Upper lobe of left lung (tissue), 4 donors: ENCODE results near the gene NR2F6.
A peak's percentile ranks its signal among the peaks of the same experiment; 100 is the strongest.

Experiments
- POLR2A ChIP-seq, 4 donors: fragments of 450-650 bp; IDR thresholded peaks; one replicate each; pipeline ENCODE4 v1.5.1; 2016 to 2017; ENCODE audit warnings: antibody characterized with exemption in 4 of 4, mild to moderate bottlenecking in 2 of 4
- POLR2AphosphoS5 ChIP-seq, 2 donors: sonication (generic); formaldehyde crosslinking; IDR thresholded peaks; one replicate each; pipeline ENCODE4 v1.5.1; 2017; ENCODE audit warnings: antibody characterized with exemption in 2 of 2
- TF ChIP-seq, protein P1 (sequence below), 6 experiments: fragments of 450-650 bp in 4 of 6; fragments of 200-600 bp in 2 of 6; sonication (generic) in 2 of 6; IDR thresholded peaks; one replicate each; pipeline ENCODE4 v1.5.1; 2016 to 2019; ENCODE audit warnings: antibody characterized with exemption in 6 of 6

DNA sequence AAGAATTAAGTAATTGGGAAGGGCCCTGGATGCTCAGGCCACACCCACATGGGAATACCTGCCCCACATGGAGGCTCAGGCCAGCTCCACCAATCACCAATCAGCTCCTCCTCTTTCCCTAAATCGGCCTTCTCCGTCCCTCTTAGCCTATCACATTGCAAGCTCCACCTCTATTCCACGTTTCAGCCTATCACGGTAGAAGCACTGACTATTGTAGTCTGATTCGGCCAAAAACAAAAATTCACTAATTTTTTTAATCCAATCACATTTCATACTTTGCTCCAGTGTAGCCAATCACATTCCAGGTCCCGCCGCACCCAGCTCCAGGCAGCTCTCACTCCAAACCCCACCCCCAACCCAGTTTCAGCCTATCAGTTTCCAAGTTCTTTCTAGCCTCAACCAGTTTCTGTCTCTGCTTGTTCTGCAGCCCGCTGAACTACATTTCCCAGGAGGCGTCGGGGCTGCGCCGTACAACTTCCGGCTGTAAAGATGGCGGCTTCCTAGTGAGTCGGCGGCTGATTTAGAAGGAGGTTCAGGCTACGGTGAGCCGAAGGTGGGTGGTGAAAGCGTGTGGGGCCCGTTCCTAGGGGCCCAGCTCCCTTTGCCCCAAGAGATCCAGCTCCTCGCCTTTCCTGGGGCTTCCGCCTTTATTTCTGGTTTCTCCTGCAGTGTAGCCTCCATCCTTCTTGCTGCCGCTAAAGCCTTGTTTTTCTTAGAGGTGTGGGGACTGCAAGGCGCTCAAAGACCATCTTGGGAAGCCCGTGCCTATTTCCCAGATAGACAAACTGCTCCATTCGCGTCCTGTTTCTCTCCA is 21.5 kb upstream of the NR2F6 start, which contains the start of gene BABAM1:
- TF ChIP-seq, protein P1, sequence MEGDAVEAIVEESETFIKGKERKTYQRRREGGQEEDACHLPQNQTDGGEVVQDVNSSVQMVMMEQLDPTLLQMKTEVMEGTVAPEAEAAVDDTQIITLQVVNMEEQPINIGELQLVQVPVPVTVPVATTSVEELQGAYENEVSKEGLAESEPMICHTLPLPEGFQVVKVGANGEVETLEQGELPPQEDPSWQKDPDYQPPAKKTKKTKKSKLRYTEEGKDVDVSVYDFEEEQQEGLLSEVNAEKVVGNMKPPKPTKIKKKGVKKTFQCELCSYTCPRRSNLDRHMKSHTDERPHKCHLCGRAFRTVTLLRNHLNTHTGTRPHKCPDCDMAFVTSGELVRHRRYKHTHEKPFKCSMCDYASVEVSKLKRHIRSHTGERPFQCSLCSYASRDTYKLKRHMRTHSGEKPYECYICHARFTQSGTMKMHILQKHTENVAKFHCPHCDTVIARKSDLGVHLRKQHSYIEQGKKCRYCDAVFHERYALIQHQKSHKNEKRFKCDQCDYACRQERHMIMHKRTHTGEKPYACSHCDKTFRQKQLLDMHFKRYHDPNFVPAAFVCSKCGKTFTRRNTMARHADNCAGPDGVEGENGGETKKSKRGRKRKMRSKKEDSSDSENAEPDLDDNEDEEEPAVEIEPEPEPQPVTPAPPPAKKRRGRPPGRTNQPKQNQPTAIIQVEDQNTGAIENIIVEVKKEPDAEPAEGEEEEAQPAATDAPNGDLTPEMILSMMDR (IDR thresholded peaks at IDR 0.05): no peak
- peak; percentile 49 to 79 for TF ChIP-seq POLR2AphosphoS5 (IDR thresholded peaks at IDR 0.05)
- peak in 2 of 4 donors; percentile 31 to 51 for TF ChIP-seq POLR2A (IDR thresholded peaks at IDR 0.05)
